ENCODE data around the gene CCL22.

Gene CCL22

DNA sequence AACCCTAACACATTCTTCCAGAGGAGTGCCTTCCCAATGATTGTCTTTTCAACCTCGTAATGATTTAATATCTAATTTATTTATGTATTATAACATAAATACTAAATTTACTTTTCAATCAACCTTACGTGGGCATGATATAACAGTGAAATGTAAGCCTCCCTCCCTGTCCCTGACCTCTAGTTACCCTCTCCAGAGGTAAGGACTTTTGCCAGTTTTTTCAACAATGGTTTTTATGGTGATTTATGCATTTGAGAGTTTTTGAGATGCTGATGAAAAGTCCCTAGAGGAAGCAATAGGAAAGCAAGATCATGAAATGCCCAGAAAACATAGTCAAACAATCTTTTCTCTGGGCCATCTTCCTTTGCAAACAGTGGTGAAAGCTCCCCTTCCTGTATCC lies 38.9 kb upstream of the CCL22 start:
- TF ChIP-seq CTCF (IDR thresholded peaks at IDR 0.05), result no peak

- TF ChIP-seq CTCF (IDR thresholded peaks at IDR 0.05), result no peak
Observed at GRCh38 chr16:57324749-57325148, 33.8 kb upstream of the CCL22 start.

DNA sequence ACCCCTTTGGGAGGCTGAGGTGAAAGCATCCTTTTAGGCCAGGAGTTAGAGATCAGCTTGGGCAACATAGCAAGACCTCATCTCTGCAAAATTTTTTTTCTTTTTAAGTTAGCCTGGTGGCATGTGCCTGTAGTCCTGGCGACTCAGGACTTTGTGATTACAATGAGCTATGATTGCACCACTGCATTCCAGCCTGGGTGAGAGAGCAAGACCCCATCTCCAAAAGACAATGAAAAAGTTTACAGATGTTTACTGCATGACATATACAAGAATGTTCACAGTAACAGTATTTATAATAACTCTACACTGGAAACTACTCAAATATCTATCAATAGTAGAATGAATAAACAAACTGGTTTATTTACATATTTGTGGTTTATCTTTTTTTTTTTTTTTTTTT lies 33.1 kb upstream of the CCL22 start:
- no peak for TF ChIP-seq CTCF (IDR thresholded peaks at IDR 0.05)

- no peak for TF ChIP-seq CTCF (IDR thresholded peaks at IDR 0.05)
Observed at GRCh38 chr16:57329718-57330327, 28.8 kb upstream of the CCL22 start.

GRCh38 chr16:57331355-57331754 lies 27.2 kb upstream of the CCL22 start:
- TF ChIP-seq CTCF (IDR thresholded peaks at IDR 0.05), result no peak

DNA sequence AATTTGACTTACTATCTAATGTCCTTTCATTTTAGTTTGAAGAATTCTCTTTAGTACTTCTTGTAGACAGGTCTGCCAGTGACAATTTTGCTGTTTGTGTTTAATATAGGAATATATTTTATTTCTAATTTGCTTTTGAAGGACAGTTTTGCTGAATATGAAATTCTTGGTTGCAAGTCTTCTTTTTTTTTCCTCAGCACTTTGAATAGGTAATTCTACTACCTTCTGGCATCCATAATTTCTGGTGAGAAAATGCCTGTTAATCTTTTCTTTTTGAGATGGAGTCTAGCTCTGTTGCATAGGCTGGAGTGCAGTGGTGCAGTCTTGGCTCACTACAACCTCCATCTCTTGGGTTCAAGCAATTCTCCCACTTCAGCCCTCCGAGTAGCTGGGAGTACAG lies 25.2 kb upstream of the CCL22 start:
- TF ChIP-seq CTCF (IDR thresholded peaks at IDR 0.05), result no peak

DNA sequence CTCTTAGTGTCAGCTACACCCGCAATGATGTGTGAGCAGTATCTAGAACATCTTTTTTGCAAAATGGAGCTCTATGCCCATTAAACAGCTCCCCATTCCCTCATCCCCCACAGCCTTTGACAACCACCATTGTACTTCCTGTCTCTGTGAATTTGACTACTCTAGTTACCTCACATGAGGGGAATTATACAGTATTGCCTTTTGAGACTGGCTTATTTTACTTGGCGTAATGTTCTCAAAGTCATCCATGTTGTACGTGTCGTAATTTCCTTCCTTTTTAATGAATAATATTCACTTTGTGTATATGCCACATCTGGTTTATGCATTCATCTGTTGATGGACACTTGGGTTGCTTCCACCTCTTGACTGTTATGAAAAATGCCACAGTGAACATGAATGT lies 23.2 kb upstream of the CCL22 start:
- TF ChIP-seq CTCF (IDR thresholded peaks at IDR 0.05), result no peak

- no peak for TF ChIP-seq CTCF (IDR thresholded peaks at IDR 0.05)
Observed at GRCh38 chr16:57341062-57341440, 17.5 kb upstream of the CCL22 start.
